Prostate gland (tissue), 2 donors: ENCODE data around the gene SMIM7.

Source experiments
- POLR2A ChIP-seq: fragments of 450-650 bp; IDR thresholded peaks from one replicate; pipeline ENCODE4 v1.6.1; 2016; ENCODE audit warnings: antibody characterized with exemption, mild to moderate bottlenecking
- TF ChIP-seq, protein P1 (sequence below), 4 experiments: fragments of 200-600 bp in 2 of 4; fragments of 450-650 bp in 2 of 4; sonication (generic) in 2 of 4; IDR thresholded peaks; 1 replicate in 3 of 4; 2 replicates in 1 of 4; pipeline ENCODE4 v1.5.1; 2016 to 2019; ENCODE audit warnings: antibody characterized with exemption in 4 of 4, mild to moderate bottlenecking in 2 of 4, moderate library complexity in 2 of 4

DNA sequence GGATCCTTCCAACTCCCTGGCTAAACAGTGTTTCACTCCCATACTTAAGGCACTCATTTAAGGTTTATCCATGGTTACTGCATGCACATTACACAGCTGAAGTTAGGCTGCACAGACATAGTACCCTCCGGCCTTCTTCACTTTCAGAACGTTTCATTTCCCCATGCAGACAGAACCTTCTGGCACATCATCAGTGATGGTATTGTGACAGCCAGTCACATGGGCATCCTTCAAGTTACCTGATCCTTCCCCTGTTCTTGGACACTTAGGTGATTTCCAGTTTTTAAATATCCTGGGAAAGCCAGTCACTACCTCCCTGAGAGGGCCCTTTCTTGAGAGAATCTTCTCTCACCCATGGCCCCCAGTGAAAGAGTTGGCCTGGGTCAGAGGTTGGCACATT lies 9.1 kb downstream of the SMIM7 start:
- TF ChIP-seq, protein P1, sequence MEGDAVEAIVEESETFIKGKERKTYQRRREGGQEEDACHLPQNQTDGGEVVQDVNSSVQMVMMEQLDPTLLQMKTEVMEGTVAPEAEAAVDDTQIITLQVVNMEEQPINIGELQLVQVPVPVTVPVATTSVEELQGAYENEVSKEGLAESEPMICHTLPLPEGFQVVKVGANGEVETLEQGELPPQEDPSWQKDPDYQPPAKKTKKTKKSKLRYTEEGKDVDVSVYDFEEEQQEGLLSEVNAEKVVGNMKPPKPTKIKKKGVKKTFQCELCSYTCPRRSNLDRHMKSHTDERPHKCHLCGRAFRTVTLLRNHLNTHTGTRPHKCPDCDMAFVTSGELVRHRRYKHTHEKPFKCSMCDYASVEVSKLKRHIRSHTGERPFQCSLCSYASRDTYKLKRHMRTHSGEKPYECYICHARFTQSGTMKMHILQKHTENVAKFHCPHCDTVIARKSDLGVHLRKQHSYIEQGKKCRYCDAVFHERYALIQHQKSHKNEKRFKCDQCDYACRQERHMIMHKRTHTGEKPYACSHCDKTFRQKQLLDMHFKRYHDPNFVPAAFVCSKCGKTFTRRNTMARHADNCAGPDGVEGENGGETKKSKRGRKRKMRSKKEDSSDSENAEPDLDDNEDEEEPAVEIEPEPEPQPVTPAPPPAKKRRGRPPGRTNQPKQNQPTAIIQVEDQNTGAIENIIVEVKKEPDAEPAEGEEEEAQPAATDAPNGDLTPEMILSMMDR (IDR thresholded peaks at IDR 0.05) = no peak
- TF ChIP-seq POLR2A = no peak
